IPS-NIHi11 (cell line): ENCODE measurements around the gene ATF6.

Experiments used
- DNase-seq: peaks from one replicate; pipeline ENCODE4 v3.0.0; 2012; ENCODE audit warnings: mixed read lengths, low spot score

ATF6 gene

DNA sequence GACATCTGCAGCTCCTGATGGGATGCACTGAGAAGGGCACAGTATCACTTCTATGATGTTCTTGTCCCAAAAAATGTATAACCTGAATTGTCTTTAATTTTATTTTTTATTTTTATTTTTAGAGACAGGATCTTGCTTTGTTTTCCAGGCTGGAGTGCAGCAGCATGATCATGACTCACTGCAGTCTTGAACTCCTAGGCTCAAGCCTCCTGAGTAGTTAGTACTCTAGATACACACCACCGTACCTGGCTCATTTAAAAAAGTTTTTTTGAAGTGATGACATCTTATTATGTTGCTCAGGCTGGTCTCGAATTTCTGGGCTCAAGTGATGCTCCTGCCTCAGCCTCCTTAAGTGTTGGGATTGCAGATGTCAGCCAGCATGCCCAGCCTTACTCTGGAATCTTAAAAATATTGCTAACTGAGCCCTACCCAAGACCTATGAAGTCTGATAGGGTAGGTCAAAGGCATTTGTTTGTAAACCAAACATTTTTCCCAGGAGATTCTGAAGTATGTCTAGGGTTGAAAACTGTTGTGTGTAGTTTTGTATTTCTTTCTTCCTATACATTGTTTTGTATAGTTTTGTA lies 68.9 kb downstream of the ATF6 start:
- DNase-seq: no peak

DNA sequence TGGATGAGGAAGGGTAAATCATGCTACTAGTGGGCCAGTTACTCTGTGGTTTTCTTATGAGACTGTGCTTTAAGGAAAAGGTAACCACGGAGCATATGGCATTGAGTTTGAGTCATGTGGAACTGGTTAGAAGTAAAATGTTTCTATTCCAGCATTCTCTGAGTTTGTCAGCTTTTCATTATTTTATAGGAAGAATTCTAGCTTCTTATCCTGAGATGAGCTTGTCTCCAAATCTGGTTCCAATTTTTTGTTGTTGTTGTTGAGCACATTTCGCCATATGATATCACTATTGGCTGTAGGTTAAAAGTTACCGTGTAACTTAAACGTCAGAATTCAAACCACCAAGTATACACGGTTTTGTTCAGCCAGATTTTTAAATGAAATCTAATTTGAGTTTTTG lies 69.9 kb downstream of the ATF6 start:
- DNase-seq: no peak

DNA sequence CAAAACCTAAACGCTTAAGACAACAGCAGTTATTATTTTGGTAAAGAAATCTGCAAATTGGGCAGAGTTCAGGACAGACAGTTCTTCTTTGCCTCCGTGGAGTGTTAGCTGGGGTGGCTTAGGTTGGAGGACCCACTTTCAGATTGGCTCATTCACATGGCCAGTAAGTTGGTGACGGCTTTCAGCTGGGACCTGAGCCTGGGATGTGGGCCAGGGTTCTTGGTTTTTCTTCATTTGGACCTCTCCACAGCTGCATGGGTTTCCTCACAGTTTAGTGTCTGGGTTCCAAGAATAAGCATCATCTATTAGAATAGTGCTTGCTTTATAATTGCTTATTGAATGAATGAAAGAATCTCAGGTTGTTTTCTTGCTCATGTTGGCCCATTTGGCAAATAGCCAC lies 72.2 kb downstream of the ATF6 start:
- no peak for DNase-seq

DNA sequence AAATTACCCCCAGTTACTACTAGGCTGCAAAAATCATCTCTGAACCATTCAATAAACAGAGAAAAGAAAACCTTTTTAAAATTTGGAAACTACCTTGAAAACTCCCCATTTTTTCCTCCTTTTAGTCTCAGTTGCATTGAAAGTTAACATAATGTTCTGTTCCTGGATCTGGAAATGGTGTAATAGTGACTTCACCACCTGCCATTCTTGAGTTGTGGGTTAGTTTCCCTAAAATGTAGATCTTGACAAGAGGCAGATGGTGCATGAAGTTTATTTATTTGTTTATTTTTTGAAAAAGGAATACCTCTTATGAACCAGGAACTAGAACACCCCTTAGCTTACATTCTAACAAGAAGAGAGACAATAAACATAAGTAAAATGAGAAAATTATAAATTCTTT lies 72.8 kb downstream of the ATF6 start:
- DNase-seq: no peak

DNA sequence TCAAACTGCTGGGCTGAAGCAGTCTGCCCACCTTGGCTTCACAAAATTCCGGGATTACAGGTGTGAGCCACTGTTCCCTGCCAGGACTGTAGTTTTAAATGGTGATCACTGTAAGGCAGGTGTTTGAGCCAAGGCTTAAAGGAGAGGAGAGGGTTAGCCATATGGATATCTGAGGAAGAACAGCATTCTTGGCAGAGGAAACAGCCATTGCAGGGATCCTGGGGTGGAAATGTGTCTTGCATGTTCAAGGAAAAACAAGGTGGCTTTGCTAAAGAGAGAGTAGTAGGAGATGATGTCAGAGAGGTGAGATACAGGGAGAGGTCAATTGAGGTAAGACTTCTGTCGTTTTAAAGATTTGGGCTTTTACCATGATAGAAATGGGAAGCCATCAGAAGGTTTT lies 73.5 kb downstream of the ATF6 start:
- no peak for DNase-seq

DNA sequence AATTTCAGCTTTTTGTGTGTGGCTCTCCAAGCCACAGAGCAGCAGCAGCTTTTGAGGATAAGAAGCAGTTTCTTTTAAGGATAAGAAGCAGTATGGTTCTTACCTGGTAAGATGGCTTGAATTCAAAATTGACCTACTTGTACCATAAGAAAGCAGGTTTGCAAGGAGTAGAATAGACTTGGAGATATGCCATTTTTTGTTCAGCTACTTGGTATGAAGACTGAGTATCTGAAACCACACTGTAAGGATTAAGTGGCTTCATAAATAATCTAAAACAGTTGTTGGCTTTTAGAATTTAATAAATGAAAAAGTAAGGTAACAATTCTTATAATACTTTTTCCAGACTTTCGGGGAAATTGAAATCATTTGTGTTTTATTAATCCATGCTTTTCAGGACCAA lies 74.2 kb downstream of the ATF6 start:
- DNase-seq: no peak

DNA sequence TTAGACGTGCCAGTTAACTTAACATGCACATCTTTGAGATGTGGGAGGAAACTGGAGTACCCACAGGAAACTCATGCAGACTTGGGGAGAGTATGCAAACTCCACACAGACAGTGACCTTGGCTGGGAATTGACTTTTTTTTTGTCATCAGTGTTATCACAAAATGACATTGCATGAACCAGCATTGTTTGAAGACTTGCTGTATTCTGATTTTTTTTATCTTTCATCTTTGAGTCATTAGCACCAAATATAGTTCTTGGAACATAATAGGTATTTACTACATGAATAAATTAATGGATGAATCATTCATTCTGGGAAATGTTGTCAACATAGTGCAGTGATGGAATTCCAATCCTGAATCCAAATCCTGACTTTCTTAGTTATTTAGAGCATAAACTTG lies 77.0 kb downstream of the ATF6 start:
- no peak for DNase-seq

DNA sequence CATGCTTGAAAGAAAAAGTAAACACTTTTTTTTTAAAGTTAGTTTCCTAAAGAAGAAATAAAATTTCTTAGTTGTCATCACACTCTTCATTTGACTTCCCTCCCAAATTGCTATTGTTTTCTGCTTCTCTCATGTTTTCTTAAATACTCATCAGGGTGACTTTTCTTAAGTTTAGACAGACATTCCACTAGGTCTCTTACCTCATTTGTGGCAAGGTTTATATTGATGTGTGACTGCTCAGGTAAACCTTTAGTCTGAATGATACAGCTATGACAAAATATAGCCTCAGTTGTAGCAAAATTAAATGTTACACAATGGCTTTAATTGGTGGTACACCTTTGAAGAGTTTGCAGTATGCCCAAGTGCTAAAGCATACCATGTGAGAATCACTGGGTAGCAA lies 78.6 kb downstream of the ATF6 start:
- no peak for DNase-seq

DNA sequence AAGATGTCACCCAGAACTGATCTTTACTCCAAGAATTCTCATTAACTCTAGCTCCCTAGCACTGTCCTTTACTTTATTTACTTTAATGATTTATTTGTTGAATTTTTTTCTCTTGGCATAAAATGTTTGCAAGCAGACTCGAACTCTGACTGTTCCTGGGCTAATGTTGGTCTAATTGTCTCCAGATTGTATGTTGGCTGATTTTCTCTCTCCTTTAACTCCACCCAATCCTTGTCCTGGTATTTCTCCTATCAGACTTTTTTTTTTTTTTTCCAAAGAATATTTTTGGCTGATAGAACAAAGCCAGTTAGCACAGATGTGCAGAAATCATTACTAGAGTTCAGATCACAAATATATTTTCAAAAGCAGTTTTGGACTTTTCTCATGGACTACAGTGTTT lies 82.6 kb downstream of the ATF6 start:
- no peak for DNase-seq

DNA sequence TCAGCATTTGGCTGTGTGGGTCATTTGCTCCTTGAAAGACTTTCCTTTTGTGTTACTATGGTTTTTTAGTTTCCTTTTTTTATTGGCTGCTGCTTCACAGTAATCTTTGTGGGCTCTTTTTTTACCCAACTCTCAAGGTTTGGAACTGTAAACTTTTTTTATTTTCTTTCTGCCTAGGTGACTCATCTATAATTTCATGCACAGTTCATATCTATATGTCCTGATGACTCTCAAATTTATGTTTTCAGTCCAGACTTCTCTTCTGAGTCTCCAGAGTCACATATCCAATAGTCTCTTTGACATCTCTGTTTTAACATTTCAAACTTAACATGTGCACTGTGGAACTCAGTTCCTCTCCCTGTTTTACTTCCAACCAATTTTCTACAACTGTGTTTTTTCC lies 83.4 kb downstream of the ATF6 start:
- no peak for DNase-seq

DNA sequence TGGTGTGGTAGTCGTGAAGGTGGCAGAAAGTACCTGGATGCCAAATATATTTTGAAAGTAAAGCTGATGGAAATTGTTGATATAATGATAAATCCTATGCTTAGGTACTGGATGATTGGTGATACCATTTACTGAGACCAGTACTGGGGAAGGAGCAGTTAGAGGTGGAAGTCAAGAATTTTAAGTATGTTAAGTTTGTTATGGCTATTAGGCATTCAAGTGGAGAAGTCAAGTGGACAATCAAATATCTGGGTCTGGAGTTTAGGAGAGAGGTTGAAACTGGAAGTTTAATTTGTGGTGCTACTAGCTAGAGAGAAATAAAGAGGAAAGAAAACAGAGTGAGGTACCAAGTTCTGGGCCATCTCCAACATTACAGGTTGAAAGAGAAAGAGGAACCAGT lies 89.1 kb downstream of the ATF6 start:
- DNase-seq: no peak

DNA sequence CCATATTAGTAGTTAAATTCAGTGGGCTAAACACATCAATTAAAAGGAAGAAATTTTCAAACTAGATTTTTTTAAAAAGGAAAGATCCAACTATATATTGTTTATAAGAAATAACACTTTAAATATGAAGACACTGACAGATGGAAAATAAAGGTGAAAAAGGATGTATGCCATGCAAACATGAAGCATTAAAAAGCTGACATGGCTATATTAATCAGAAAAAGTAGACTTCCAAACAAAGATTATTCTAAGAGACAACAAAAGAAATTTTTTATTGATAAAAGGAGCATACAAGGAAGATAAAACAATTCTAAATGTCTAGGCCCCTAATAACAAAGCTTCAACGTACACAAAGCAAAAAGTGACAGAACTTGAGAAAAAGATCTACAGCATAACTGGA lies 92.2 kb downstream of the ATF6 start:
- no peak for DNase-seq

DNA sequence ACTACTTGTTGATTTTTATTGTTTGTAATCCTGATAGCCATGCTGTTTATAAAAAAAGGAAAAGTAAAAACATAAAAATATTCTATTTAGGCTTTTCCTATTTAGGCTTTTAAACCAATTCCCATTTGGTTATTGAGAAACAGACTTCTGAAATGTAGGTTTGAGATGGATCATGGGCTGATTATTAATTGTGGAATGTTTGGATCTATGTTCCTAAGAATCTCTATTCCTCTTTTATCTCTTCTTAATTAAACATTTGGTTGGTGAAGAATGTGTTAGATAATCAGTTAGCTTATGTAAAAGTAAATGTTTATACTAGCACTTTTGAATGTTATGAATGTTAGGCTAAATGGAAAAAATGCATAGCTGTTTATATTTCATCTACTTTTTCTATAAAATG lies 97.4 kb downstream of the ATF6 start:
- no peak for DNase-seq

DNA sequence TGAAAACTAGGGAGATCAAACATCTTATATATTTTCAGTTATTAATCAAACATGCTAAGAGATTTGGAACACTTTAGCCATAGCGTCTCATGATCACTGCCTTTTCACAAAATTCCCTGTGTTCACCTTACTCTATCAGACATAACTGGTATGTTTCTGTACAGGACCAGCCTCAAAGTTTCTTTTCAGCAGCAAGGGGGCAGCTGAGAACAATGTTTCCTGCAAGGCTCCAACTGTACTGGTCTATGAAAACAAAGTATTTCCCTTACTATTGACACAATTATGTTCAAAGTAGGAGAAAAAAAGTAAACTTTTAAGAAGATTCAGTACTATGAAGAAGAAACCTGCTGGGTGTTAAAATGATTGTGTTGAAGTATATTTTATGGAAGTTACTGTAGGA lies 98.5 kb downstream of the ATF6 start:
- DNase-seq: no peak

DNA sequence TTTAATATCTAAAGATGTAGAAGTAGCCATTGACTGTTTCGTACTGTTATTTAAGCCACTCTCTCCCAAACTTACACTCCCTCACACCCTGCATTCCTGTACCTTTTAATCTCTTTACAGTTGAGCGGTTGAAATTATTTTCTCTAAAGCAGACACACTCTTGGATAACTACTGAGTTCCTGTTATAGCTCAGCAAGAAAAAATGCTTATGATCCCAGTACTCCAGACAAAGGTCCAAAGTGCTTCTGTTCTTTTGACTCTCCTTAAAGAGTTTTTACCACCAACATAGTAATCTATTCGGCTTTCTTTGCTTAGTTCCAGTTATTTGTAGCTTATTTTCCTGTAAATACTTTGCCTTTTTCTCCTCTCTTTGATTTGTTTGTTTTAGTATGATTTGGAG lies 100.1 kb downstream of the ATF6 start:
- no peak for DNase-seq

DNA sequence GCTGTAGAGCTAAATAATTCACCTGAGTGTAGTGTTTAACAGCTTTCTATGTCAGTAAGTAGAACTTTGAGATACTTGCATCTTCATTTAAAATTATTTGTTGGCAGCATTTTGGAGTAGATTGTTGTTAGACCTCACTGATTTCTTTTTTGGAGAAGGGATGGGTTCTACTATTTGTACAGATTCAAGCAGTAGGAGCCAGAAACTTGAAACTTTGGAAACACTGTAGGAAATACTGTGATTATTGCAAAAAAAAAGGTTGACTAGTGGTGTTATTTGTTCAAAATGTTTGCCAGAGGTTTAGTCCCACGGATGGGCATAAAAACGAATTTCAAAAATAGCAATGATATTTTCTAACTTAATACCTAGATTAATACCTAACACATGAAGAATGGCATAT lies 102.7 kb downstream of the ATF6 start:
- no peak for DNase-seq

DNA sequence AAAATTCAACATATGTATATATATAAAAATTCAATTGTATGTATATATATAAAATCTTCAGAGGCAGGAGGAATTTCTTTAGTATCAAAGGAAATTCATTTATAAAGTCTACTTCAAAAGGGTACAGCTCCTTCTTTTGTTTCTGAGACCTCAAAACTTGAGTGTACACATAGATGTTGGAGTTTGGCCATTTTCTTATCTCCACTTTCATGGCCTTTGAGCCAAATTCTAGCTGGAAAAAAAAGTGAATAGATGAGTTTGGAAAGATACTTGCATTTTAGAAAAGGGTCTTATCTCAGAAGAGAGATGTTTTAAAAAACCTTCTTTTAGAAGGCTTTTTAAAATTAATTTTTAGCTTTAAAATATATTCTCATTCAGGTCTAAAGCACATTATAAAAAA lies 103.2 kb downstream of the ATF6 start:
- no peak for DNase-seq

DNA sequence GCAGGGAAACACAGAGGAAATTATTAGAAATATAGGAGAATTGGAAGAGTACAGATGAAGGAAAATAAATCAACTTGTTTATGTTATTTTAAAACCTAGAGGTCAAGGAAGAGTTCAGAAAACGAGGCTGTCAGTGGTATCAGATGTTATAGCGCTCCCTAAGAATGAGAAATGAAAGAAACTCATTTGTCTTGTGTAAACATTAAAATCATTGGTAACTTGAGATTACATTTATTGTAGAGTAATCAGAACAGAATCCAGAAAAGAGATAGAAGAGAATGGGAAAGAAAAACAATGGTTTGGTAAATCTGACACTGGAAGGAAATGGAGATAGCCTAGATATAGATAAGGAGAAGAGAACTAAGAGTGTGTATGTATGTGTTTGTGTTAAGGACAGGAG lies 106.4 kb downstream of the ATF6 start:
- DNase-seq: no peak

DNA sequence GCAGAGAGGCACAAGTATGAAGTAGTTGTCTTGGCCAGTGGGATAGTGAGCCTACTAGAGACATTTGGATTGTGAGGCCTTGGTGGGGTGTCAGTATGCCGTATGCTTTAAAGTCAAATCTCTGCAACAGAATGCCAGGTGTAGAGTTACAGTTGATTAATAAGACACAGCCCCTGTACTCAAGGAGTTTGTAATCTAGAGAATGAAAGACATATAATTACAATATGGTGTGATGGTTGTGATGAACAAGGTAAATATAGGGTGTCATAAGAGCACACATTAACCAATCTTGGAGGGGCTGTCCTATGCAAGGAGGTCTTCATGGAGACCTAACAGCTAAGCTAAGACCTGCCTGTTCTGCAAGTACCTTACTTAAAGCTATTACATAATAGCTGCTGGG lies 113.1 kb downstream of the ATF6 start:
- DNase-seq: no peak

DNA sequence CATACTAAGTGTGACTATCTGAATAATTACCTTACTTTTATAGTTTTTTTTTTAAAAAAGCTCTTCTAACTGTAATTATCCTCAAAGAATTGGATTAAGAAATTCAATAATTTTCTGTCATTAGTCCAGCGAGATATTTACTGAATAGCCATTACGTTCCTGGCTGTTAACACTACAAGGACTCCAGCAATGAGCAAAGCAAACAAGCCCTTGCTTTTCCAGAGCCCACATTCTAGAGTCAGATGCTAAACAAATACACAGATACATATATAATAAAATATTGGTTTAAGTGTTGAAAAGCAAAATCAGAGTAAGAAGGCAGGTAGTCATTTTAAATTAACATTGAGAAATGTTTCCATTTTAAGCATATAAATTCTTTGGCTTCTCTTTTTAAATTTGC lies 118.4 kb downstream of the ATF6 start:
- DNase-seq: no peak

DNA sequence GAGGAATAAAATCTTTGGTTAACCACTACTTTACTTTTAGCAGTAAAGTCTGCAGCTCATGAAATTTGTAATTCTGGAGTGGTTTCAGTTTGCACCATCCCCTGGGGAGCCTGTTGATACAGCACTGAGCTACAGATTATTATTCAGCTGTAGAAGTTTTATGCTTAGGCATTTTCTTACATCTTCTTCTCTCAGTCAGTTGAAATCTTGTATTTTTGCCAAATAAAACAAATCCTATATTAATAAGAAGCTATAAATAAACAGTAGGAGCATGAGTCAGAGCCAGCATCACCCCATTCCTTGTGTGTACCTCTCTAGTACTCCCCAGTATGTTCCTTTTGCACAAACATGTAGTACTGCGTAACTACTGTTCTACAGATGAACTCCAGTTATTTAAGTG lies 118.9 kb downstream of the ATF6 start:
- DNase-seq: no peak

DNA sequence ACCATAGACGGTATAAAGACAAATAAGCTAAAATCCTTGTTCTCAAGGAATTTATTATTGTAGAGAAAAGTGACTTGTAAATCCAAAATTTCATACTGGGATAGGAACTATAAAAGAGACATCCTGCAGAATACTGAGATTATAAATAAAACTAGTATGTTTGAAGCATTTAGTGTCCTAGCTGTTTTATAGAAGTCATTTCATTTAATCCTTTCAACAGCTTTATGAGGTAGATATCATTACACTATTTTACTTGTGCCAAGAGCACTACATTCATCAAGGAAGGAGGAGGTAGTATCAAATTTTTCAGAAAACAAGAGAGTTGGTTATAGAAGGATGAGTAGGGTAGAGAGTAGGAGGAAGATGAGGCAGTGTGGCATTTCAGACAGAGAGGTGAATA lies 119.6 kb downstream of the ATF6 start:
- no peak for DNase-seq

DNA sequence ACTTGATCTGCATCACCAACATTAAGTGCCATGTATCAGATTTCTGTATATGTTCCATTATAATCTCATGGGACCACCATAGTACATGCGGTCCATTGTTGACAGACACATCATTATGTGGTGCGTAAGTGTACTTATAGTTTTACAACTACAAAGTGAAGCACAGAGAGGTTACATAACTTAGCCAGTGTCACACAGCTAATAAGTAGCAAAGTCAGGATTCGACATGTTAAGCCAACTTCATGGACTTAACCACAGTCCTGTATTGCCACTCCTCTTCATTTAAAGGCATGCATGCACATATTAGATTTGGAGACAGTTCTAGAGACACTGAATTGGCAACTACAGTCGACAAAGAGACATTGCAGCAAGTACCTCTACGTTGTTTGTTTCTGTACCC lies 120.5 kb downstream of the ATF6 start:
- DNase-seq: no peak

DNA sequence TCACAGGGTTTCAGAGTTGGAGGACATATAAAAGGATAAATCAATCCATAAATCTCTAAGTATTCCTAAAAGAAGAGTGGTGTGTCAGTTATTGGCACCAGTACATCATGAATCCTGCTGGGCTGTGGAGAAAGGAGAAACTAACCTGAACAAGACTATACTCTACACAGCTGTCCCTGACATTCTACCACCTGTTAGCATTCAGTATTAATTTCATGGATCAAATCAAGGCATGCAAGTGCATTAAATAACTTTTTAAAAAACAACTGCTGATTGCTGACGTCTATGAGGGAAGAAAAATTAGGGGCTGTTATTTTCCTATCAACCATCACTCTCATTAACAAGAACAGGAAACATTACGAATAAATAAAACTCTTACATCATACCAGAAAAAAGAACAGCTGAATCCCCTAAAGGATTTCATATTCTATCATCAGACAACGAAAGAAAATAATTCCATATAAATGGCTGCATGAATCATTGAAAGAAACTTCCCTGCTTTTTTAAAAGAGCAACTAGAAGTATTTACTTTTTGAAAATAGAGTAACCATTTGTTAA lies 121.7 kb downstream of the ATF6 start:
- DNase-seq: no peak

DNA sequence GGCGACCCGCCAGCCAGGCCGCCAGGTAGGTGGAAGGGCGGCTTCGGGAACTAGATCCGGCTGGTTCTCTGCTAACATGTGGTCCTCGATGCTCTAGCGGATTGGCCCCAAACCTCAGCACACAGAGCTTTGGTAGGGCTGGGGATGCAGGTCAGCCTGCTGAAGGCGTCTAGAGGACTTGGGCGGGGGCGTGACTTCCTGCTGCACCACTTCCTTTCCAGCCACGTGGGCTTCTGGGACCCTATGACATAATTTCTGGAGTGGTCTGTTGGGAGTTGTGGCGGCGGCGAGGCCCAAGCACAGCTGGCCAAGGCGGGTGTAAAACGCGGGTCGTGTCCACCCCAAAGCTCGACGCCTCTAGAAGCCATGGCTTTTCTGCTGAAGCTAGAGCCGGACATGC lies 124.5 kb downstream of the ATF6 start:
- DNase-seq: no peak
